ENCODE measurements around the gene CREB5.
"Not testable (repeated sequence)": the region's sequence is repeated elsewhere in the genome, so short reads cannot be mapped to it uniquely, and the experiment has no call there.

The CREB5 gene

GRCh38 chr7:28771906-28772622 is 359.7 kb downstream of the CREB5 start:
- no peak for DNase-seq (ENCODE audit: low read depth in 2 of 2, low spot score in 1 of 2)

- DNase-seq (ENCODE audit: low read depth in 2 of 2, low spot score in 1 of 2), result no peak
These were observed 361.3 kb downstream of the CREB5 start for GRCh38 chr7:28773423-28774145.

- no peak for DNase-seq (ENCODE audit: low read depth in 2 of 2, low spot score in 1 of 2)
These were observed 362.1 kb downstream of the CREB5 start for GRCh38 chr7:28774261-28774988.

- no peak for DNase-seq (ENCODE audit: low read depth in 2 of 2, low spot score in 1 of 2)
These were observed 364.3 kb downstream of the CREB5 start for GRCh38 chr7:28776463-28777157.

GRCh38 chr7:28778786-28779185 is 366.5 kb downstream of the CREB5 start:
- DNase-seq (ENCODE audit: low read depth in 2 of 2, low spot score in 1 of 2), result no peak

- DNase-seq (ENCODE audit: low read depth in 2 of 2, low spot score in 1 of 2), result no peak
These were observed 367.6 kb downstream of the CREB5 start for GRCh38 chr7:28779954-28780353.

- no peak for DNase-seq (ENCODE audit: low read depth in 2 of 2, low spot score in 1 of 2)
These were observed 370.0 kb downstream of the CREB5 start for GRCh38 chr7:28782362-28782761.

GRCh38 chr7:28784171-28784902 is 372.0 kb downstream of the CREB5 start:
- DNase-seq (ENCODE audit: low read depth in 2 of 2, low spot score in 1 of 2), result no peak

- DNase-seq (ENCODE audit: low read depth in 2 of 2, low spot score in 1 of 2), result no peak
These were observed 373.0 kb downstream of the CREB5 start for GRCh38 chr7:28785041-28785995.

GRCh38 chr7:28786156-28786555 is 373.8 kb downstream of the CREB5 start:
- not testable (repeated sequence) for DNase-seq (ENCODE audit: low read depth in 2 of 2, low spot score in 1 of 2)

- DNase-seq (ENCODE audit: low read depth in 2 of 2, low spot score in 1 of 2), result no peak
These were observed 374.8 kb downstream of the CREB5 start for GRCh38 chr7:28787106-28787505.

GRCh38 chr7:28790467-28790866 is 378.1 kb downstream of the CREB5 start:
- DNase-seq (ENCODE audit: low read depth in 2 of 2, low spot score in 1 of 2), result no peak

- no peak for DNase-seq (ENCODE audit: low read depth in 2 of 2, low spot score in 1 of 2)
These were observed 380.5 kb downstream of the CREB5 start for GRCh38 chr7:28792858-28793257.

- DNase-seq (ENCODE audit: low read depth in 2 of 2, low spot score in 1 of 2), result no peak
These were observed 381.2 kb downstream of the CREB5 start for GRCh38 chr7:28793381-28794085.

GRCh38 chr7:28798274-28798673 is 386.0 kb downstream of the CREB5 start:
- no peak for DNase-seq (ENCODE audit: low read depth in 2 of 2, low spot score in 1 of 2)

- DNase-seq (ENCODE audit: low read depth in 2 of 2, low spot score in 1 of 2), result no peak
These were observed 387.3 kb downstream of the CREB5 start for GRCh38 chr7:28799619-28800018.

- no peak for DNase-seq (ENCODE audit: low read depth in 2 of 2, low spot score in 1 of 2)
These were observed 387.8 kb downstream of the CREB5 start for GRCh38 chr7:28800150-28800549.

GRCh38 chr7:28802450-28802849 is 390.1 kb downstream of the CREB5 start:
- DNase-seq (ENCODE audit: low read depth in 2 of 2, low spot score in 1 of 2), result no peak

- no peak for DNase-seq (ENCODE audit: low read depth in 2 of 2, low spot score in 1 of 2)
These were observed 391.8 kb downstream of the CREB5 start for GRCh38 chr7:28804157-28804556.
